IPS DF 6.9 (cell line): ENCODE results near the gene MYO1E.
"Not testable (repeated sequence)": the region's sequence is repeated elsewhere in the genome, so short reads cannot be mapped to it uniquely, and the experiment has no call there.

Source experiments
- DNase-seq: peaks from one replicate; pipeline ENCODE4 v3.0.0-alpha.2; 2013; ENCODE audit warnings: low read depth, low spot score
- H3K27ac ChIP-seq: one replicate; pipeline ENCODE4 v1.5.1; 2013; ENCODE audit warnings: low read length, control low read depth
- H3K27me3 ChIP-seq: 2 replicates; pipeline ENCODE4 v1.6.1; 2013; ENCODE audit warnings: mild to moderate bottlenecking, low read length; ENCODE audit not compliant: control insufficient read depth, insufficient read depth
- H3K36me3 ChIP-seq: 2 replicates; pipeline ENCODE4 v1.6.1; 2013; ENCODE audit warnings: low read length; ENCODE audit not compliant: control insufficient read depth, insufficient read depth
- H3K4me1 ChIP-seq: 2 replicates; pipeline ENCODE4 v1.6.1; 2013; ENCODE audit warnings: low read length; ENCODE audit not compliant: control insufficient read depth, insufficient read depth
- H3K4me3 ChIP-seq: 2 replicates; pipeline ENCODE4 v1.5.1; 2013; ENCODE audit warnings: mild to moderate bottlenecking, low read length
- H3K9me3 ChIP-seq: 2 replicates; pipeline ENCODE4 v1.6.1; 2013; ENCODE audit warnings: low read length, inconsistent platforms; ENCODE audit not compliant: control insufficient read depth, insufficient read depth
- WGBS: extraction: QIAGEN DNeasy Blood & Tissue Kit; methylation state at CpG from one replicate; pipeline ENCODE4 v1.1.7; 2013; ENCODE audit warnings: mixed read lengths, missing lambda C conversion rate; ENCODE audit not compliant: insufficient read length, insufficient coverage; 5-methylcytosine and 5-hydroxymethylcytosine counted together

Gene MYO1E

DNA sequence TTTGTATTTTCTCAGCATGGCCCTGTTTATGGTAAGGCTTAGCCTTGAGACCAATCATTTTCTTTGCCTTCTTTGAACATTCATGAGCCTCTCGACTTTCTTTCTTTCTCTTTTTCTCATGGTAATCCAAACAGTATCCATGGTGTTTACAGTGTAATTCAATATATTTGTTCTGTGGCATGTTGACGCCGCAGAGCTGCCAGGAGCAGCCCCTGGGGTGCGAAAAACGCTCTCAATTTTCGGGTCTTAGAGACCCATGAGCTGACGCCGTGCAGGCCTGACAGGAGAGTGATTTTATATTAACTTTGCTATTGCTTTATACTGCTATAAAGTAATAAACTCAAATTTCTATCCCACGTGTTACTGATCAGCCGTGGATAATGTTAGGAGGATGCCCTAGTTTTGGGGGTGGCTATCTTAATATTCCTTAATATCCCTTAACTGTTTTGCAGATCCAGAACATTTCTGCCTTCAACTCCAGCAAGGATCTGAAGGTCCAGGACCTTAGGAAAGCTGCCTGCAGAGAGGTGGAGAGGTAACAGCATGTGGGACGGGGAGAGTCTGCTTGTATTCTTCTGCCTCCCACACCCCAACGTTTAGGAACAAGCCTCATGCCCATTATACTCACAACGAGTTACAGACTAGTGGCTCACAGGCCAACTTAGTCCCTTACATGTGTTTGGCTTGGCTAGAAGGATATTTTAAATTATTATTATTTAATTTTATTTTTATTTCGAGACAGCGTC lies 29.3 kb upstream of the MYO1E start:
- Histone ChIP-seq H3K4me1 (peaks cover 5% of the 10 kb centered on the region; the same call in 1 of the 2 replicates), H3K9me3 (no peaks in the 10 kb centered on the region), H3K27ac (no peak overlapping the region), H3K27me3 (no peaks in the 10 kb centered on the region), H3K36me3 (no peaks in the 10 kb centered on the region), H3K4me3 (no peak overlapping the region)
- DNase-seq: no peak
- WGBS: no CpG with 5 or more reads among the region's 15 CpGs

DNA sequence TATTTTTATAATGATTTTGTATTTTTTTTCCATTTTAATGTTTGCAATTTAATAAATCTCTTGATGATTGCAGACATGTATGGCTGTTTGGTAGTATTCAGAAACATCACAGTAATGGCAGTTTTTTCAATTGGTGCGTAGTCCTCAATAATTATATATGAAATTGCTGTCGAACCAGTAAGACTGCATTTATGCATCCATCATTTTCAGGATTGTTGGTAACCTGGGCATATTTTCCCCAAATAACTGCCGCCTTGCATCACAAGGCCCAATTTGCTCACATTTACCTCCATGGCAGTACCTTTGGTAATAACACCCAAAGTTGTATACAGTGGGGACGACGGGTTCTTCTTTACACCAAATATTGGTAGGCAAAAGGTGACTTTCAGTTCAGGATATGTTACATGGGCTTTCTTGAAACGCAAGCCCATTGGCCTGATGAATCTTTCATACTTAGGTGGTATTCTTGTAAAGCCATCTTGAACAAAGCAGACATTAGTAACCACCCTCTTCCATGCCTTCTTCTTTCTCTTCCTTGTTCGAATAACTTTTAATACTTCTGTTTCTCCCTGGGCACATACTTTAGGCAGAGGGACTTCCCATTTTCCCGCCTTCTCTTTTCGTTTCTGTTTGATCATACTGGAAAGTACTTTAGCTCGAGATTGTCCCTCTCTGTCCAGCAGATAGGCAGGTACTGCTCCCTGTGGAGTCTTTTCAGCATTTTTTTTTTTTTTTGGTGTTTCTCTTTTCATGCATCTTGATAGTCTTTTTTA lies 28.6 kb upstream of the MYO1E start:
- no CpG with 5 or more reads among the region's 10 CpGs for WGBS
- H3K4me1 ChIP-seq, H3K36me3 ChIP-seq, DNase-seq, H3K27me3 ChIP-seq, H3K27ac ChIP-seq, H3K9me3 ChIP-seq, H3K4me3 ChIP-seq: not testable (repeated sequence)

DNA sequence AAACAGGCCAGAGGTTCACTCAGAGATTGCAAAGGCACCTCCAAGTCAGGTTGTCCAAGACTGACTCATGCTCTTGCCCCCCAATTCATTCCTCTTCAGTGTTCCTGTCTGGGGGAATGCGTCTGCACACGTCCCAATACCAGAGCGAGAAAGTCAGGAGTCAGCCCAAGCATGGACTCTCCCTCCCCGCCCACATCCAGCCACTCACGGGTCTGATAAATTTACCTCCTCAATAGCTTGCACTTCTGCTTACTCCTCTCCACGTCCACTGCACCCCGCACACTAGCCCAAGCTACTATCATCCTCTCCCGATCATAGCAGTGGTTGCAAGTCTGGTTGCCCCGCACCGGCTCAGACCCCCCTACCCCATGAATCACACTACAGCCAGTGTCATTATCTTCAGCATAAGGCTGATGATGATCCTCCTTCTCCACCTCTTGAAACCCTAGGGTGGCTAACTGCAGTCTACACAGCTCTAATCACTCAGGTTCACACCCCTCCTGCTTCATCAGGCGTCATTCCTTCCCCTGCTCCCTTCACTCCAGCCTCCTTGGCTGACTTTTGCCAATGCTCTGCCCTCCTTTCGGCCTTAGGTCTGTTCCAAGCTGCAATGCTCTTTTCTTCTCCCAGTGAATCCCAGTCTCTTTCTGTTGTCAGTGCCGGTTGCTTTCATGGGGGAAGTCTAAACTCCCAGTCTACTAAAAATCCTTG lies 27.6 kb upstream of the MYO1E start:
- H3K4me1 ChIP-seq: peaks cover 5% of the 10 kb centered on the region; the same call in 1 of the 2 replicates
- H3K27me3 ChIP-seq: no peaks in the 10 kb centered on the region
- H3K36me3 ChIP-seq: no peaks in the 10 kb centered on the region
- H3K4me3 ChIP-seq: no peak overlapping the region
- H3K27ac ChIP-seq: no peak overlapping the region
- no peak for DNase-seq
- H3K9me3 ChIP-seq: no peaks in the 10 kb centered on the region
- WGBS: no CpG with 5 or more reads among the region's 13 CpGs

DNA sequence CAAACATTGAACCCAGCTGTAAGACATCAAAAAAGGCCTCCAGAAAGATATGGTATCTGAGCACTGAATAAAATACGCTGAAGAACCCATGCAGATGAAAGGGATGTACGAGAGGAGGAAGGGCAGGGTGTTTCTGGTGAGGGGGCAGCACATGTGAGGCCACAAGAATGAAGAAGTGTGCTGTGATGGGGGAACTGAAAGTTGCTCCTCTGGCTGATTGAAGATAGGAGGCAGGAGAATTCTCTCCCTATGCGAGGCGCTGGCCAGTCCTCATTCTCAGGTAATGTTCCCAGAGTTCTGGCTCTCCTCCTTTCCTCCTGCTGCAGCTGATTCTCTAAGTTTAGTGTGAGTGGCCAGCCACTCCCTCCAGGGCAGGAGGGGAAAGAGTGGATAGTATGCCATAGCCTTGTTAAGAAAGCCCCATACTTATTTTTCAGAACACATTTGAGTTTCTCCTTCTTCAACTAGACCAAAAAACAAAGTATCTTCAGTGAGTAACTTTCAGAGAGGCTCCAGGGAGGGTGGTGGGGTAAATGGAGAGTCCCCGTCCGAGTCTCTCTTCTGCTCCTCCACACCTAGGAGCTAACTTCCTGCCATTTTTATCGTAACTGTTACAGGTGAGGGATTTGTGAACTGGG lies 26.9 kb upstream of the MYO1E start:
- Histone ChIP-seq H3K4me1 (peaks cover 5% of the 10 kb centered on the region; the same call in 1 of the 2 replicates), H3K27me3 (no peaks in the 10 kb centered on the region), H3K4me3 (no peak overlapping the region), H3K9me3 (no peaks in the 10 kb centered on the region), H3K36me3 (no peaks in the 10 kb centered on the region), H3K27ac (no peak overlapping the region)
- no CpG with 5 or more reads among the region's 7 CpGs for WGBS
- no peak for DNase-seq

DNA sequence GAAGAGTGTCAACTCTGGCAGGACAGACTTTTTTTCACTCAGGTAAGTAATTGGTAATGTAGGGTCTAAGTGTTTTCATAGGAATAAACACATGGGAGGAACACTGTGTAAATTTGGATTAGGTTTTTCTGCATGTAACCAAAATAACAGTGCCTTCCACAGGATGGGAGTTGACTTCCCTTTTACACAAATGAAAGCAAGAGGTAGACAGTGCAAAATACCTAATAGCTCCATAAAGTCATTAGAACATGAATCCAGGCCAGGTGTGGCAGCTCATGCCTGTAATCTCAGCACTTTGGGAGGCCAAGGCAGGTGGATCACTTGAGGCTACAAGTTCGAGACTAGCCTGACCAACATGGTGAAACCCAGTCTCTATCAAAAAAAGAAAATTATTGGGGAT lies 25.5 kb upstream of the MYO1E start:
- Histone ChIP-seq H3K4me3 (no peak overlapping the region), H3K9me3 (no peaks in the 10 kb centered on the region), H3K36me3 (no peaks in the 10 kb centered on the region), H3K4me1 (peaks cover 3% of the 10 kb centered on the region; the same call in 1 of the 2 replicates), H3K27ac (no peak overlapping the region), H3K27me3 (no peaks in the 10 kb centered on the region)
- no CpG with 5 or more reads among the region's 1 CpG for WGBS
- no peak for DNase-seq

DNA sequence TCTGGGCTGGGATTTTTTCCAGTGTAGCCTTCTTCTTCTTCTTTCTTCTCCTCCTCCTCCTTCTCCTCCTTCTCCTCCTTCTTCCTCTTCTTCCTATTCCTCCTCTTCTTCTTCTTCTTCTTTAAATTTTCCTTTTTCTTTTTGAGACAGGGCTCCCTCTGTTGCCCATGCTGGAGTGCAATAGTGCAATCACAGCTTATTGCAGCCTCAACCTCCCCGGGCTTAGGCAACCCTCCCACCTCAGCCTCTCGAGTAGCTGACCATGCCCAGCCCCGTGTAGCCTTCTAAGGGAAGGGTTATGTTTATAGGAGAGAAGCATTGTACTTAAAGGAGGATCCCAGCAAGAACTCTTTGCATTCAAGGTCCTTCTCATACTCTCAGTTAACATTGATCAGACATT lies 24.0 kb upstream of the MYO1E start:
- H3K27ac ChIP-seq: no peak overlapping the region
- H3K4me1 ChIP-seq: peaks cover 2% of the 10 kb centered on the region; the same call in 1 of the 2 replicates
- H3K9me3 ChIP-seq: no peaks in the 10 kb centered on the region
- H3K36me3 ChIP-seq: no peaks in the 10 kb centered on the region
- no peak overlapping the region for H3K4me3 ChIP-seq
- DNase-seq: no peak
- no CpG with 5 or more reads among the region's 3 CpGs for WGBS
- no peaks in the 10 kb centered on the region for H3K27me3 ChIP-seq

DNA sequence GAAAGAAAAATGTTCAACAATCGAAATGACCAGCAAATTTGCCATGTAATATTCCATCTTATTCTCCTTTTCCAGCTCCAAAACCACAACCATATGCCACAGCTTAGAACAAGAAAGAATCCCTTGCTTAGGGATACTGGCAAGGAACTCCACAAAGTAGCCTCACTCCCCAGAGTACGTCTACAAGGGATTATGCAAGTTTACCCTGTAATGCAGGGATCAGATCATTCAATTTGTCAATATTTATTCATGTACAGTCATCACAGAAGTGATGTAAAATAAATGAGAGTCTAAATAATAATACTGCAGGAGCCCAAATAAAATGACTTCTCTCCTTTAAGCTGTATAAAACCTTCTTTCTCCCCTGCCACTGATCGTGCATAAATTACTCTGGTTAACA lies 23.5 kb upstream of the MYO1E start:
- H3K27me3 ChIP-seq: no peaks in the 10 kb centered on the region
- no peaks in the 10 kb centered on the region for H3K36me3 ChIP-seq
- DNase-seq: no peak
- H3K4me1 ChIP-seq: peaks cover 2% of the 10 kb centered on the region; the same call in 1 of the 2 replicates
- no peak overlapping the region for H3K27ac ChIP-seq
- no CpG with 5 or more reads among the region's 3 CpGs for WGBS
- no peak overlapping the region for H3K4me3 ChIP-seq
- H3K9me3 ChIP-seq: no peaks in the 10 kb centered on the region

DNA sequence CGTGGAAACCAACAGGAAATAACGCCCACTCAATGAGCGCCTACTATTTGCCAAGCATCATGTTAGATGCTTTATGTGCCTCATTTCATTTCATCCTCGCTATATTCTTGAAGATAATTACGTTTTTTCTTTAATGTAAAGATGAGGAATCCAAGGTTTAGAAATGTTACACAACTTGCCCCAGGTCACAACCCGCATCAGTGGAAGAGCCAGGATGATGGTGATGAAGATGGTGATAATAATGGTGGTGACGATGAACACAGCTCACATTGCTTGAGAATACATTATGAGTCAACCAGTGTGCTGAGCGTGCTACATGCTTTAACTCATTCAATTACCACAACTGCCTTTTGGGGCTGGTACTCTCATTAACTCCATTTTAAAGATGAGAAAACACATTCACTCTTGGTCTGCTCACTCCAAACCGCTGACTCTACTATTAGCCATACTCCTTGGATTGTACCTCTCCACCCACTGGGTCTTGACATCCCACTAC lies 21.5 kb upstream of the MYO1E start:
- Histone ChIP-seq H3K27ac (no peak overlapping the region), H3K9me3 (no peaks in the 10 kb centered on the region), H3K27me3 (no peaks in the 10 kb centered on the region), H3K4me1 (no peaks in the 10 kb centered on the region), H3K4me3 (no peak overlapping the region), H3K36me3 (no peaks in the 10 kb centered on the region)
- no CpG with 5 or more reads among the region's 9 CpGs for WGBS
- no peak for DNase-seq

DNA sequence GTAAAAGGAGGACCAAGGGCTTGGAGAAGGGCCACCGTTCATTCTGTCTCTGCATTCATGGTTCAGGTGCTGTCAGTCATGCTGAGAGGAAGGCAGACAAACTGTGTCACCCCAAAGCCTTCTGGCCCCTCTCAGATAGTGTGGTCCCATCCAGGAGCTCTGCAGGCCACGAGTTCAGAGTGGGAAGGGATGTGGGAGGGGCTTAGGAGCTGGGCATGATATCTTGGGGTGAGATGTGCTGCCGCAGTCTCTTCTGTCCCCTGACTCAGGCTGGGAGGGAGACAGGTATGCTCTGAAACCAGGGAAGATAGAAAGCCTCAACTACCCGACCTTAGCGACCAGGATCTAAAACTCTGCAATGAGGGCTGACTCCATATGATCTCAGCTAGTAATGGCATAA lies 19.6 kb upstream of the MYO1E start:
- no peaks in the 10 kb centered on the region for H3K4me1 ChIP-seq
- DNase-seq: no peak

DNA sequence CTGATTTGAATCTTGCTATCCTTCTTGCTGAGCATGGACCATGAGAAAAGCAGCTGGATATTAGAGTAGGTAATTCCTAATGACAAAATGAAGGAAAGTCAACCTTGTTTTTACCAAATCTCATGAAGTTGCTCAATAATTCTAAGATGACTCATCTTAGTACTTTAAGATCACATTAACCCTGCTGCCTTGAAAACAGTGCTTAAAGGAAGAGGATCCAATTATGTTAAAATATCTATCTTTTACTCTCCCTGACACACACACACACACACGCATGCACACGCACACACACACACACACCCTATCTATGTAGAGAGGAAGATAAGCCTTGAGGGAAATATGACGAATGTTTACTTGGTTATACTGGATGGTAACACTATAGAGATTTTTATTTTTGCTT lies 16.0 kb upstream of the MYO1E start:
- H3K4me3 ChIP-seq: no peak overlapping the region
- H3K27me3 ChIP-seq: no peaks in the 10 kb centered on the region
- no peaks in the 10 kb centered on the region for H3K9me3 ChIP-seq
- no peaks in the 10 kb centered on the region for H3K4me1 ChIP-seq
- no CpG with 5 or more reads among the region's 3 CpGs for WGBS
- DNase-seq: no peak
- no peaks in the 10 kb centered on the region for H3K36me3 ChIP-seq
- H3K27ac ChIP-seq: no peak overlapping the region

More for the DNA sequence above, 19.6 kb upstream of the MYO1E start:
- Histone ChIP-seq H3K27me3 (no peaks in the 10 kb centered on the region), H3K27ac (no peak overlapping the region), H3K4me3 (no peak overlapping the region), H3K9me3 (no peaks in the 10 kb centered on the region), H3K36me3 (no peaks in the 10 kb centered on the region)
- WGBS: no CpG with 5 or more reads among the region's 5 CpGs
